B cell (primary cell): ENCODE results near the gene STOX1. TPM values are rescaled to one million over a fixed set of nuclear protein-coding genes. Genes with fewer than 3 reads are reported as not detected.

Experiments
- ATAC-seq: fragments of 200-7000 bp; cut with Tn5 transposase; one replicate; pipeline ENCODE4 v1.10.0; 2021; ENCODE audit warnings: low read depth, mild to moderate bottlenecking, moderate number of reproducible peaks, moderate library complexity
- CTCF ChIA-PET: fragments of 350-600 bp; sonication (Branson Sonifier 250); formaldehyde crosslinking; loops from one replicate; lab custom pipeline; 2021; ENCODE audit warnings: antibody characterized with exemption, inconsistent platforms; lab: Charles Lee
- POLR2A ChIA-PET: fragments of 350-600 bp; sonication (Branson Sonifier 250); formaldehyde crosslinking; loops from one replicate; lab custom pipeline; 2021; ENCODE audit warnings: antibody characterized with exemption; lab: Charles Lee
- DNase-seq: peaks from one replicate; pipeline ENCODE4 v3.0.0; 2013
- H2AFZ ChIP-seq: 2 replicates; pipeline ENCODE4 v1.6.1; 2012; ENCODE audit warnings: mild to moderate bottlenecking, low read depth, low read length; ENCODE audit not compliant: insufficient read depth, poor library complexity, severe bottlenecking
- H3K27ac ChIP-seq, 2 donors: 1 replicate in 1 of 2; 2 replicates in 1 of 2; pipeline ENCODE4 v1.5.1; 2012 to 2013; ENCODE audit warnings: low read length in 2 of 2, mild to moderate bottlenecking in 2 of 2, moderate library complexity in 1 of 2
- H3K27me3 ChIP-seq, 4 experiments: fragments of 200-600 bp in 1 of 4; sonication (generic) in 1 of 4; replicated peaks in 1 of 4; 1 replicate in 2 of 4; 2 replicates in 2 of 4; pipeline versions ENCODE4 v1.6.1 to v1.7.0; 2013 to 2016; ENCODE audit warnings: low read length in 3 of 4, mild to moderate bottlenecking in 2 of 4, mixed read lengths in 1 of 4, moderate library complexity in 1 of 4; ENCODE audit not compliant: insufficient read depth in 4 of 4, control insufficient read depth in 3 of 4; ENCODE audit errors: control extremely low read depth in 1 of 4
- H3K36me3 ChIP-seq, 2 experiments: replicated peaks in 1 of 2; 1 replicate in 1 of 2; 2 replicates in 1 of 2; pipeline versions ENCODE4 v1.6.1 to v1.7.1; 2013; ENCODE audit warnings: low read length in 1 of 2; ENCODE audit not compliant: insufficient read depth in 2 of 2, control insufficient read depth in 1 of 2; ENCODE audit errors: control extremely low read depth in 1 of 2, extremely low read depth in 1 of 2
- H3K4me1 ChIP-seq, 2 donors: fragments of 200-600 bp in 1 of 2; sonication (generic) in 1 of 2; 1 replicate in 1 of 2; 2 replicates in 1 of 2; pipeline versions ENCODE4 v1.5.1 to v1.6.1; 2013 to 2017; ENCODE audit warnings: low read length in 2 of 2; ENCODE audit not compliant: control insufficient read depth in 2 of 2, insufficient read depth in 2 of 2
- H3K4me2 ChIP-seq: replicated peaks from 2 replicates; pipeline ENCODE3; 2012; ENCODE audit warnings: mild to moderate bottlenecking, low read depth, low read length; ENCODE audit not compliant: poor library complexity, severe bottlenecking
- H3K4me3 ChIP-seq, 5 experiments: fragments of 200-600 bp in 1 of 5; sonication (generic) in 1 of 5; 1 replicate in 3 of 5; 2 replicates in 2 of 5; pipeline versions ENCODE4 v1.5.1 to v1.7.0; 2011 to 2016; ENCODE audit warnings: low read length in 4 of 5, mild to moderate bottlenecking in 4 of 5, low read depth in 2 of 5, control low read depth in 1 of 5, moderate library complexity in 1 of 5; ENCODE audit not compliant: insufficient read depth in 1 of 5; ENCODE audit errors: control extremely low read depth in 1 of 5, extremely low read depth in 1 of 5
- H3K79me2 ChIP-seq: fragments of 200-600 bp; sonication (generic); one replicate; pipeline ENCODE4 v1.6.0; 2016; ENCODE audit warnings: low read length; ENCODE audit not compliant: control insufficient read depth, insufficient read depth
- H3K9ac ChIP-seq: fragments of 200-600 bp; sonication (generic); 2 replicates; pipeline ENCODE4 v1.6.1; 2017; ENCODE audit warnings: mild to moderate bottlenecking, low read length, moderate library complexity
- H3K9me3 ChIP-seq, 3 donors: one replicate each; pipeline versions ENCODE4 v1.6.1 to v1.7.1; 2013; ENCODE audit warnings: low read length in 2 of 3; ENCODE audit not compliant: control insufficient read depth in 2 of 3, insufficient read depth in 1 of 3; ENCODE audit errors: control extremely low read depth in 1 of 3
- H4K20me1 ChIP-seq: 2 replicates; pipeline ENCODE4 v1.6.0; 2012; ENCODE audit warnings: mild to moderate bottlenecking, low read length; ENCODE audit not compliant: insufficient read depth, control insufficient read depth, poor library complexity, severe bottlenecking
- H3K27ac Mint-ChIP-seq: one replicate; pipeline ENCODE4 v1.8.0; 2021; ENCODE audit warnings: mixed read lengths
- H3K27me3 Mint-ChIP-seq: one replicate; pipeline ENCODE4 v1.8.0; 2021; ENCODE audit warnings: mixed read lengths
- H3K4me1 Mint-ChIP-seq: one replicate; pipeline ENCODE4 v1.8.0; 2021; ENCODE audit warnings: mixed read lengths
- H3K4me3 Mint-ChIP-seq: one replicate; pipeline ENCODE4 v1.8.0; 2021; ENCODE audit warnings: mixed read lengths
- H3K9me3 Mint-ChIP-seq: one replicate; pipeline ENCODE4 v1.8.0; 2022; ENCODE audit warnings: mixed read lengths; ENCODE audit not compliant: insufficient read depth
- CTCF ChIP-seq: fragments of 200-600 bp; IDR thresholded peaks from one replicate; pipeline ENCODE4 v1.8.0; 2022; ENCODE audit warnings: antibody characterized with exemption, mild to moderate bottlenecking
- EZH2 ChIP-seq: IDR thresholded peaks from 2 replicates; pipeline ENCODE4 v1.6.1; 2012; ENCODE audit warnings: borderline replicate concordance, low read depth, mild to moderate bottlenecking, moderate library complexity, low read length; ENCODE audit not compliant: insufficient read depth, poor library complexity, severe bottlenecking
- WGBS: methylation state at CpG from one replicate; pipeline ENCODE4 v1.1.5; 2013; ENCODE audit warnings: missing lambda C conversion rate; ENCODE audit not compliant: insufficient coverage; 5-methylcytosine and 5-hydroxymethylcytosine counted together
- intact Hi-C: fragments of 100-400 bp; cut with micrococcal nuclease; formaldehyde crosslinking; loops from one replicate; pipeline ENCODE4 v1.10.0; 2022
- polyA plus RNA-seq: library from polyadenylated mRNA; depleted of rRNA; stranded (reverse); fragments of >200 nt; gene quantifications from 2 replicates; pipeline ENCODE4 v1.2.3, GENCODE V29; 2012
- total RNA-seq, 2 donors: library from RNA; stranded (reverse); fragments of 120-200 nt in 1 of 2; gene quantifications; 1 replicate in 1 of 2; 2 replicates in 1 of 2; pipeline versions ENCODE4 v1.2.3 to v1.2.4, GENCODE V29; 2013 to 2022

Gene STOX1
- total and polyA plus RNA-seq, 2 donors (not counting 1 experiment from before 2014, with no cell fraction given): 0.07 to 0.57 TPM

GRCh38 chr10:68811314-68812009, 15.9 kb upstream of the STOX1 start:
- ATAC-seq: no peak
- H3K27me3 Mint-ChIP-seq: no peaks in the 10 kb centered on the region
- Histone ChIP-seq H2AFZ (no peak overlapping the region), H3K9me3 (no peaks in the 10 kb centered on the region), H3K79me2 (no peaks in the 10 kb centered on the region), H4K20me1 (no peaks in the 10 kb centered on the region), H3K36me3 (no peaks in the 10 kb centered on the region), H3K27me3 (no peaks in the 10 kb centered on the region), H3K4me1 (no peaks in the 10 kb centered on the region), H3K4me3 (no peak overlapping the region), H3K4me2 (no peak overlapping the region), H3K9ac (no peak overlapping the region), H3K27ac (no peak overlapping the region)
- TF ChIP-seq EZH2: no peak
- no peak for TF ChIP-seq CTCF
- H3K27ac Mint-ChIP-seq: no peak overlapping the region
- ChIA-PET CTCF (no interaction called here), POLR2A (no interaction called here)
- WGBS: 92% methylated on average over 4 of the region's 7 CpGs
- intact Hi-C loops: no loop called here
- no peak overlapping the region for H3K4me3 Mint-ChIP-seq
- no peaks in the 10 kb centered on the region for H3K4me1 Mint-ChIP-seq
- H3K9me3 Mint-ChIP-seq: no peaks in the 10 kb centered on the region
- DNase-seq: no peak

GRCh38 chr10:68812420-68812819, 14.9 kb upstream of the STOX1 start:
- Histone ChIP-seq H3K27me3 (no peaks in the 10 kb centered on the region), H3K9ac (no peak overlapping the region), H3K4me3 (no peak overlapping the region), H4K20me1 (no peaks in the 10 kb centered on the region), H3K27ac (no peak overlapping the region), H3K4me2 (no peak overlapping the region), H2AFZ (no peak overlapping the region), H3K9me3 (no peaks in the 10 kb centered on the region), H3K4me1 (no peaks in the 10 kb centered on the region), H3K79me2 (no peaks in the 10 kb centered on the region), H3K36me3 (no peaks in the 10 kb centered on the region)
- no peaks in the 10 kb centered on the region for H3K9me3 Mint-ChIP-seq
- no CpG with 5 or more reads among the region's 4 CpGs for WGBS
- TF ChIP-seq CTCF (no peak), EZH2 (no peak)
- CTCF ChIA-PET: no interaction called here
- H3K4me3 Mint-ChIP-seq: no peak overlapping the region
- no peak overlapping the region for H3K27ac Mint-ChIP-seq
- ATAC-seq (no peak), DNase-seq (no peak)
- no peaks in the 10 kb centered on the region for H3K4me1 Mint-ChIP-seq
- intact Hi-C loops: no loop called here
- no peaks in the 10 kb centered on the region for H3K27me3 Mint-ChIP-seq
- POLR2A ChIA-PET: no interaction called here
